ENCODE measurements around the gene CRYAB.

CRYAB gene

GRCh38 chr11:111911563-111912401 is at the start of gene CRYAB:
CRYAB (minus strand) TSS chr11:111911770; CDS start chr11:111911724, 46 bp downstream.
- FAIRE-seq = no peak

DNA sequence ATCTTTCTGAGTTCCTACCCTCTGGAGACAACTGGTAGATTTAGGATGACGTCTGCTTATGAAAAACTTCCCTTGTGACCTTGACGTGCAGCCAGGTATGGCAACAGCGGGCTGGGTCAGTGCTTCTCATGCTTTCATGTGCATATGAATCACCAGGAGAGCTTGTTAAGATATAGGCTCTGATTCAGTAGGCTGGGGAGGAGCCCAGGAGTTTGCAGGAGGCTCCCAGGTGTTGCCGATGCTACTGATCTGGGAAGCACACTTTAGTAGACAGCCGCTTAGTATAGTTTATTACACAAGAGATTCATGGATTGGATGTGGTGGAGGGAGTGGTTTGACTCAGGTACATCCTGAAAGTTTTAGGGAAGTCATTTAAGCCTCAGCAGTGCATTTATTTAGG is 49.3 kb upstream of the CRYAB start:
- no peak for FAIRE-seq

- no peak for FAIRE-seq
These were observed 46.3 kb upstream of the CRYAB start for GRCh38 chr11:111957663-111958444.

- FAIRE-seq = no peak
These were observed 42.6 kb upstream of the CRYAB start for GRCh38 chr11:111954154-111954553.

GRCh38 chr11:111951565-111951964 is 40.0 kb upstream of the CRYAB start:
- no peak for FAIRE-seq

DNA sequence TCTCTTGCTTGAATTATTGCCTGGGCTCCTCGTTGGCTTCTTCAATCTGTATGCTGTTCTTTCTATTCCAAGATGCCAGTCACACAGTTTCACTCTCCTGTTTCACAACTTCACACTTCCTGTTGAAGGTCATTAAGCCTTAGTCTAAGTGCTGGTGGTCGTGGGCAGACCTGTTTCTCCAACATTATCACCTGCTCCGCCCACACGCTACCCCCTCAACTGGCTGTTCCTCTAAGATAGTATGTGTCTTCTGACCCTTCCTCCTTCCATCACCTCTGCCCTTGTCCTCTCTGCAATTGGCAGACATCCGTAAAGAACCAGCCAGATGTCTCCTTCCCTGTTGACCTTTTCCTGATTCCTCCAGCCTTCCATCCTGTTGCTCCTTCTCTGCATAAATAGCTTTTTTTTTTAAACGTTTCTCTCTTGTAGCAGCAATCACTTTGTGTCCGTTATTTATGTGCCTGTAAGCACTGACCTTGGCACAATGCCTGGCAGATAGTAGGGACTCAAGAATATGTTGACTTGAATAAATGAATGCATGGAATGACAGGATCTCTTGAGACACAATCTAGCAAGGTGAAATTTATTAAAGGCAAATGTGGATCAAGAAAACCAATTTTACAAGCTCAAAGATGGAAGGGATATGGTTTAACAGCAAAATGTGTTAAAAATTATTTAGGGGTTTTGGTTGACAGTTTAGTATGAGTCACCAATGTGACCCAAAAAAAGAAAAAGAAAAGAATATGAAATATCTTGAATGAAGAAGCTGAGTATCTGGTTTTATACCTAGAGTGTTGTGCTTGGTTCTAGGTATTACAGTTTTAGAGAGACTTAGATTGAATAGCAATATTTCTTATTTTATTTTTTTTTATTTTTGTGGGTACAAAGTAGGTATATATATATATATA is 38.2 kb upstream of the CRYAB start:
- FAIRE-seq = no peak

GRCh38 chr11:111947143-111947542 is 35.6 kb upstream of the CRYAB start:
- no peak for FAIRE-seq

- FAIRE-seq = no peak
These were observed 34.9 kb upstream of the CRYAB start for GRCh38 chr11:111946499-111946898.

- FAIRE-seq = no peak
These were observed 33.6 kb upstream of the CRYAB start for GRCh38 chr11:111945198-111945597.

DNA sequence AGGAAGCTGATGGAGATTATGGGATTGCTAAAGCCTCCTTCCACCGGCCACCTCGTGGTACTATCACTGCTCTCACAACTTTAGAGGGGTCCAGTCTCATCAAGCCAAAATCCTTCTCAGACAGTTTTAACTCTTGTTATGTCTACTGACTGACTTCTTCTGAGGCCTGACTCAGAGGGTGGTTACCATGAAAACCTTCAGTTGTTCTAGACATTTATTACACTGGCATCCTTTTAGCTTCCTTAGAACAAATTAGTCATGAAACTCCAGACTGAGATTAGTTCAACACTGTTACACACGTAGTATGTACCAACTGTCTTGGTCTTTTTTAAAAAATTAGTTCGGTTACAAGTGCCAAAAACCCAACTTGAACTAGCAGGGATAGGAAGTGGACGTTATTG is 33.1 kb upstream of the CRYAB start:
- FAIRE-seq = no peak

GRCh38 chr11:111944139-111944538 is 32.6 kb upstream of the CRYAB start:
- no peak for FAIRE-seq

GRCh38 chr11:111942829-111943228 is 31.3 kb upstream of the CRYAB start:
- no peak for FAIRE-seq

DNA sequence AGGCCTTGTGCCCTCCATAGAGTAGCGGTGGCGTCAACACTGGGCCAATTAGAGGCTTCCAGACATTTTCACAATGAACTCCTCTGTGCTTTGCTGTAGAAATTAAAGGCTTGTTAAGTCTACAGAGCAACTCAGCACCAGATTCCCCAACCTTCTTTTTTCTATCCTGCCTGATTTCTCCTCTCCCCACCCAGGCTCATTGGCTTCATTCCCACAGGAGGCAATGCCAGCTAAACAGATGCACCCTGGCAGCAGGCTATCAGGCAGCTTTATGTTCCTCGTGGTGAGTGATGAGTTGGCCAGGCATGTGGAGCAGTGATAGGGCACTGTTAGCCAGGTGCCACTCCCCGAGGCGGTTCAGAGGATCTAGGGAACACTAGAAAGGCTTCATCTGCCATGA is 30.4 kb upstream of the CRYAB start:
- no peak for FAIRE-seq

DNA sequence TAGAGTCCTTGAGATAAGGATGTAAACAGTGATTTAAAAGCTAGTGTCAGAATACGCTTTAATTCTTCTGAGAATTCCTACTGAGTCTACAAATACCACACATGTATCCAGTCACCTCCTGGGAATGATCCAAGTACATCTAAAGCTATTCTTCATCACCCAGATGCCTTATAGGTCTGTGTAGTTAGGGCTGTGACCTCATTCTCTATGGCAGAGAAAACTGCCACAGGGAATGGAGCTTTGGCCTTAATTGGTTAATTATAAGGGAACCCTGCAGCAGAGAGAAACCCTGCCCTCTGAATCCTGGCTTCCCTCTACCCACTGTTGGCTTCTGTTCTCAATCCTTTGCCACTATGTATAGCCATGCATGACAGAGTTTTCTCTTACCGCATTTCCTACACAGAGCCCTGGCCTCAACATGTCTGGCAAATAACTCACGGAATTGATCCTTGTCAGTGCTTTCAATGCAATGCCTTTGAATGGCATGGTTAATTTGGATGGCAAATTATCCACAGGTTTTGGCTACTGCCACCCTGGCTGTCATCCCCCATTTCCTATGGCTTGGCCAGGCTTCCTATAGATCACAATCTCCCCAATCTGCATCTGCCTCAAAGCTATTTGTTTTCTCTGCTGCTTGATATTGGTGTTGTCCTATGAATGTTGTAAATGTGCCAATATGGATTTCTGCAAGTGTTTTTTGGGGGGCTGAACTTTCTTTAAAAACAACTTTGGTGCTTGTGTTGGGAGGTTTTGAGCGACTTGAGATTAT is 28.4 kb upstream of the CRYAB start:
- FAIRE-seq = no peak

GRCh38 chr11:111938687-111939160 is 27.2 kb upstream of the CRYAB start:
- FAIRE-seq = no peak

GRCh38 chr11:111937844-111938243 is 26.3 kb upstream of the CRYAB start:
- FAIRE-seq = no peak

DNA sequence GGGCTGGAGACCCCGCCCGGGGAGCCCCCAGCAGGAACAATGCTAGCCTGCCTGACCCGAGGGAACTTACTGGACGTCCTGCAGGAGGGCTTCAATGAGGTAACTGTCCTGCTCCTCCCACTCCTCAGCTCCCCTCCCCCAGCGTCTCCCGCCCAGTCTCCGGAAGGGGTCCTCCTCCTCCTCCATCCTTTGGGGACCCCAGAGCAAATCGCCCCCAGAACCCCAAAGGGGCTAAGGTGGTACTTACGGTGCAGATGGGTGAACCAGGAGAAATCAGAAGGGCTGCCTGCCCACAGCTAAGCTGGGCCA is 25.8 kb upstream of the CRYAB start:
- FAIRE-seq = no peak

DNA sequence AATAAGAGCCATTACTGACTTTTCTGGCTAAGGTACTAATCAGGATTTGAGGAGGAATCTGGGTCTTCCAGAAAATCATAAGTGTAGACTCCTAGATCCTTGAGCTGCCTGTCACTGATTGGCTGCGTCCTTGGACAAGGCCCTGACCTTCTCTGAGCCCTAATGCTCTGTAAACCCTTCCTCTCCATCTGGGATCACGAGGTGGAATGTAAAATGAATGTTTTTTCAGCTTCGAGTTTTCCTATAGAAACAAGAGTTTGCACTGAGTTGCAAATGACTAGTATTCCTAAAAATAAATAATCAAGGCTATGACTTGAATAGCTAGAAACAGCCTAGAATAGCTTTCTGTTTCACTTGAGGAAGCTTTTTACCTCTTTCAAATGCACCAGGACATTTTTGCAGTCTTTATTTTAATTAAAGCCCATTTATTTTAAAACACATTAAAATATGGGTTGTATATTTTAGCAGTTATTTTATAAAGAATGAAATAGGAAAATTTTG is 24.5 kb upstream of the CRYAB start:
- no peak for FAIRE-seq

DNA sequence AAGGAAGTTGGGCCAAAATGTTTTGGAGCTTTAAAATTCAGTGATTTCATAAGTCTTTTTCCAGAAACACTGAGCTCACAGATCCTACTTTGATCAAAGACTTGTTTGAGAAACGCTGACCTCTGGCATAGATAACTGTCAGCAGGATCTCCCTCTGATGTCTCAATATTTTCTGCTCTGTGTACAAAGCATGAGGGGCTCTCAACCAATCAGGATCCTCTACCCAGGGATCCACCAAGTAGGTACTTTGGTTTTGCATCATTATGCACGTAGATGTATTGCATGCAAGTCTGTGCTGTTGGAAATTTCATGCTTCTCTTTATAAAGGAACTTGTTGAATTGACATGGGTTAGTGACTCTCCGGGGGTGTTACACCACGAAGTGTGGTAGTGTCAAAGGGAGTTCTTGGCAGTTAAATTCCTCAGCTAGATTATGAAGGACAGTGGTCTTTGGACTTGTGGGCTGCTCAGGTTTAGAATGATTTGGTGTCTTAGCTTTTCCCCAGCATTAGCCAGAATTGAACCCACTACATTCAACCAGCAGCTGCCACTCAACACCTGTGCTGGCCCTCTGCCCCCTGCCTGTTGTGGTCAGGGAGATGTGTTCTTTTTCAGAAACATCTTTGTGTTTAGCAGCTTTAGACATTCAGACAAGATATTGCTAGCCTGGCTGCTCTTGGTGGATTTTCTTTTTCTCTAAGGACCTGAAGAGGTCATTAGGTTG is 23.9 kb upstream of the CRYAB start:
- no peak for FAIRE-seq

DNA sequence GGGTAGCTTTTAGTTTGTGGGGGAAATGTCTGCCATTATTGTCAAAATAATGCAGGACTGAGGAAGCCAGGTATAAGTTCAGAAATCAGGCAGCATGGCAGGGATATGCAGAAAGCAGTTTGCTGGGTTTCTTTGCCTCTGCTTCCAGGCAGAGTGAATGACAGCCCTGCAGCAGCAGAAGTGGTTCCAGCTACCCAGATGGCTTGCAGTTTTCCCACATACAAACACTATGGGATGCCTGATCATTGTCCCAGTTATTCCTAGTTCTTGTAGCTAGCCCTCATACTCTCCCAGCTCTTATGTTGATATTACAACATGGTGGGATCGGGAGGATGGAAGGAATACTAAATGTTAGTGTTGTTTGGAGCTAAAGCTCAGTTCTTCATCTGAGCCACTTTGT is 22.7 kb upstream of the CRYAB start:
- FAIRE-seq = no peak

DNA sequence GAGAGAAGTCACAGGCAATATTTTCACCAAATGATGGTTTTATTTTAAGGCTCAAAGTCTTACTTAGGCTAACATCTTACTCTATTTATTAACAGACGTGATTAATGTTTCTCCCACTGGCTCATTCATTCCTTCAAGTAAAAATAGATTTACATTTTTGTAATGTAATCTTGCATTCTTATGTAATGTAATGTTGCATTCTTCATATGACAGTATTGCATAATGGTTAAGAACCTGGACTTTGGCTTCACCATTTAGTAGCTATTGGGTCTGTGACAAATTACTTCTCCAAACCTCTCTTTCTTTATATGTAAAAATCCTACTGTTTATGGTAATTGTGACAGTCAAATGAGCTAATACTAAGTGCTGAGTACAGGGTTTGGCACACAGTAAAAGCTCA is 22.3 kb upstream of the CRYAB start:
- FAIRE-seq = no peak
